Measurements from ENCODE around the gene PRADC1.

- TF ChIP-seq CTCF (IDR thresholded peaks at IDR 0.05), result no peak
- no peak for TF ChIP-seq EZH2 (IDR thresholded peaks at IDR 0.05; ENCODE audit: borderline replicate concordance, insufficient read depth, low read depth, low read length, poor library complexity, severe bottlenecking)
These were observed 5.9 kb upstream of the PRADC1 start for GRCh38 chr2:73238976-73239375.

All from B cell (primary cell).